Upper lobe of left lung (tissue), 4 donors: ENCODE data around the gene CCDC192.

Source experiments
- CTCF ChIP-seq, 6 experiments: fragments of 450-650 bp in 4 of 6; fragments of 200-600 bp in 2 of 6; sonication (generic) in 2 of 6; IDR thresholded peaks; one replicate each; pipeline ENCODE4 v1.5.1; 2016 to 2019; ENCODE audit warnings: antibody characterized with exemption in 6 of 6
- EP300 ChIP-seq, 4 donors: sonication (generic); formaldehyde crosslinking; IDR thresholded peaks; one replicate each; pipeline ENCODE4 v1.5.1; 2017; ENCODE audit warnings: antibody characterized with exemption in 4 of 4, control low read depth in 2 of 4
- POLR2A ChIP-seq, 4 donors: fragments of 450-650 bp; IDR thresholded peaks; one replicate each; pipeline ENCODE4 v1.5.1; 2016 to 2017; ENCODE audit warnings: antibody characterized with exemption in 4 of 4, mild to moderate bottlenecking in 2 of 4
- POLR2AphosphoS5 ChIP-seq, 2 donors: sonication (generic); formaldehyde crosslinking; IDR thresholded peaks; one replicate each; pipeline ENCODE4 v1.5.1; 2017; ENCODE audit warnings: antibody characterized with exemption in 2 of 2

DNA sequence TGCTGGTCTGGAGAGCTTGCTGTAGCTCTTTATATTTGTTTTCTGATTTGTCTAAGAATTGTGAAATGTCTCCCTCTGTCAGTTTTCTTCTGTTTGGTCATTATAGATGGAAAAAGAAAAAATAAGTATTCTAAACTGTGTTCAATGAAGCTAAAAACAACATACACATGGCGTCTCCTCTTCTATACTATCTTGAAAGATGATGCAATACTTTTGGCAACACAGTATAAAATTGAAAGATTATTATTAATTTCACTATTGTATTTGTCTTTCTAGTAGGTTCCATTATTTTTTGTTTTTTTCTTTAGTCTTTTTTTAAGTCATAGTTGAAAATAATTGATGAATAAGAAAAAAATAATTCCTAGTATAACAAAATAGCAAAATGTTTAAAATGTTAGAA is 22.5 kb downstream of the CCDC192 start:
- no peak for TF ChIP-seq CTCF (IDR thresholded peaks at IDR 0.05)
- TF ChIP-seq EP300 (IDR thresholded peaks at IDR 0.05): no peak
- no peak for TF ChIP-seq POLR2A (IDR thresholded peaks at IDR 0.05)
- TF ChIP-seq POLR2AphosphoS5 (IDR thresholded peaks at IDR 0.05): no peak
